K562 (cell line): Measurements from ENCODE around the gene ABCB4. TPM values are rescaled to one million over a fixed set of nuclear protein-coding genes. Genes with fewer than 3 reads are reported as not detected.

Experiments
- C11orf30 ChIP-seq: fragments of 450-650 bp; IDR thresholded peaks from 2 replicates; pipeline ENCODE4 v1.6.1; 2016; ENCODE audit warnings: low read depth, mild to moderate bottlenecking
- CTCF ChIP-seq, 3 experiments: IDR thresholded peaks in 2 of 3; conservative IDR thresholded peaks in 1 of 3; 2 replicates each; pipeline ENCODE4 v1.5.1; 2011 to 2012; ENCODE audit warnings: low read length in 3 of 3, mild to moderate bottlenecking in 3 of 3, control low read depth in 2 of 3, improper control_type of control experiment in 1 of 3, inconsistent platforms in 1 of 3, low read depth in 1 of 3, mixed read lengths in 1 of 3, moderate library complexity in 1 of 3; ENCODE audit not compliant: insufficient read depth in 2 of 3
- EHMT2 ChIP-seq: fragments of 450-650 bp; IDR thresholded peaks from 2 replicates; pipeline ENCODE4 v1.6.1; 2018; ENCODE audit warnings: antibody characterized with exemption
- FOXA3 ChIP-seq, 2 experiments: fragments of 450-650 bp in 1 of 2; sonication (generic) in 1 of 2; formaldehyde crosslinking; IDR thresholded peaks in 1 of 2; conservative IDR thresholded peaks in 1 of 2; 2 replicates each; pipeline versions ENCODE4 v1.4.0 to v1.8.0; 2020 to 2022; ENCODE audit warnings: mild to moderate bottlenecking in 2 of 2, missing genetic modification reagents in 1 of 2
- FOXK2 ChIP-seq, 2 experiments: fragments of 450-650 bp; IDR thresholded peaks in 1 of 2; conservative IDR thresholded peaks in 1 of 2; 2 replicates each; pipeline ENCODE4 v1.6.1; 2016; ENCODE audit warnings: low read depth in 2 of 2, mild to moderate bottlenecking in 1 of 2
- HBP1 ChIP-seq: fragments of 450-650 bp; formaldehyde crosslinking; IDR thresholded peaks from 2 replicates; pipeline ENCODE4 v1.4.0; 2022; ENCODE audit warnings: missing genetic modification characterization
- JUND ChIP-seq, 2 experiments: IDR thresholded peaks; 2 replicates in 1 of 2; 3 replicates in 1 of 2; pipeline ENCODE4 v1.6.1; 2011; ENCODE audit warnings: borderline replicate concordance in 2 of 2, low read depth in 2 of 2, low read length in 2 of 2, improper control_type of control experiment in 1 of 2, missing biosample characterization in 1 of 2, missing genetic modification characterization in 1 of 2, missing genetic modification reagents in 1 of 2
- NFE2 ChIP-seq: IDR thresholded peaks from 2 replicates; pipeline ENCODE4 v1.6.1; 2014; ENCODE audit warnings: antibody characterized with exemption, low read depth
- PBX2 ChIP-seq, 2 experiments: IDR thresholded peaks in 1 of 2; conservative IDR thresholded peaks in 1 of 2; 2 replicates each; pipeline ENCODE4 v1.6.1; 2016; ENCODE audit warnings: low read depth in 2 of 2, mild to moderate bottlenecking in 1 of 2, missing compliant biosample characterization in 1 of 2, missing genetic modification characterization in 1 of 2, moderate library complexity in 1 of 2
- RCOR1 ChIP-seq, 2 experiments: IDR thresholded peaks; 2 replicates each; pipeline ENCODE4 v1.6.1; 2012; ENCODE audit warnings: low read depth in 2 of 2, low read length in 2 of 2, borderline replicate concordance in 1 of 2, improper control_type of control experiment in 1 of 2
- RFX1 ChIP-seq: fragments of 450-650 bp; IDR thresholded peaks from 2 replicates; pipeline ENCODE4 v1.6.1; 2016; ENCODE audit warnings: mild to moderate bottlenecking, moderate library complexity
- TAF7 ChIP-seq: fragments of 450-650 bp; IDR thresholded peaks from 2 replicates; pipeline ENCODE4 v1.6.1; 2016; ENCODE audit warnings: missing genetic modification characterization, missing compliant biosample characterization
- ZNF316 ChIP-seq: fragments of 450-650 bp; IDR thresholded peaks from 2 replicates; pipeline ENCODE4 v1.6.1; 2016
- ZNF668 ChIP-seq: fragments of 250-450 bp; sonication (Bioruptor Pico); IDR thresholded peaks from 2 replicates; pipeline ENCODE4 v1.8.0; 2022; ENCODE audit warnings: mild to moderate bottlenecking, inconsistent platforms
- ZZZ3 ChIP-seq: fragments of 450-650 bp; IDR thresholded peaks from 2 replicates; pipeline ENCODE4 v1.6.1; 2016; ENCODE audit warnings: antibody characterized with exemption, mild to moderate bottlenecking, moderate library complexity
- polyA plus RNA-seq, 8 experiments: library from polyadenylated mRNA; depleted of rRNA in 4 of 8; stranded (reverse) in 5 of 8; unstranded in 3 of 8; fragments of >200 nt; fragmentation: Nextera tagmentation in 2 of 8; fragmentation: Illumina TruSeq in 1 of 8; extraction: Ambion mirVana in 2 of 8; extraction: Trizol in 1 of 8; gene quantifications; 2 replicates each; pipeline versions ENCODE4 v1.2.1 to v1.2.3, GENCODE V29; 2011 to 2014; ENCODE audit warnings: inconsistent platforms in 1 of 8, missing spikeins in 1 of 8
- total RNA-seq, 7 experiments: library from RNA; depleted of rRNA in 6 of 7; stranded (reverse); fragments of >200 nt in 6 of 7; fragmentation: Illumina TruSeq in 2 of 7; extraction: Trizol in 2 of 7; gene quantifications; 2 replicates each; pipeline versions ENCODE4 v1.2.1 to v1.2.3, GENCODE V29; 2011 to 2021; ENCODE audit warnings: low replicate concordance in 1 of 7
- TF ChIP-seq, protein P1 (sequence below): fragments of 450-650 bp; IDR thresholded peaks from 2 replicates; pipeline ENCODE4 v1.6.1; 2016
- TF ChIP-seq, protein P2 (sequence below): fragments of 250-450 bp; sonication (Bioruptor Pico); IDR thresholded peaks from 2 replicates; pipeline ENCODE4 v1.4.0; 2020; ENCODE audit warnings: borderline replicate concordance

ABCB4 gene
- total and polyA plus RNA-seq, 9 of the 15 experiments (the other 6 are each of a cell fraction or from before 2014, with no cell fraction given), result 0.06 to 0.73 (median 0.40) TPM

DNA sequence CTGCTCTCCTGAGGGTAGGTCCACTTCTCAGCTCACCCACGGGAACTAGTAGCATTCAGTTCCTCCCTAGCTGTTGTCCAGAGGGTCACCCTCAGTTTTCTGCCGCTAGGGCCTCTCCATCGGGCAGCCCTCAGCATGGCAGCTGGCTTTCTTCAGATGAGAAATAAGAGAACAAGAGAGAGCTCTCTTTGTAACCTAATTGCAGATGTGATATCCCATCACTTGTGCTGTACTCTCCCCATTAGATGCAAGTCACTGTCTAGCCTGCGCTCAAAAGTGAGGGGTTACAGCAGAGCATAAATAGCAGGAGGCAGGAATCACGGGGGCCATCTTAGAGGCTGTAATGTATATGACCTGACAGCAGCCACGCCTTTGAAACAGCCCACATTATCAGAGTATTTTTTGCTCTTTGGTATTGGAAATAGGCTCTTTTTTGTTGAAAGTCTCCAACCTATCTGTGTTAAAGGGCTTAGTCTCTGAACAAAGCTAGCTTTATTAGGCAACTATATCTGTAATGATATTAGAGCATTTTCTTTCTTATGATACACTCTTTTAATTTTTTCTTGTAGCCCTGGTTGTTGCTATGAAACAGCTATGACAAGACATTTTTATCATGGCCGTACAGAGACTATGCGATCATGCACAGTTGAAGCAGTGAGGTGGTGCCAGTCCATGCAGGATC, 84.3 kb downstream of the ABCB4 start (continued):
- TF ChIP-seq HBP1 (CRISPR knock-in tag) (no peak), ZNF316 (peak; percentile 84), EHMT2 (peak; percentile 54; the same call in 1 of the 2 replicates), FOXA3 (CRISPR knock-in tag; conservative IDR thresholded peaks at IDR 0.05 in 1 of 2, IDR thresholded peaks at IDR 0.05 in 1 of 2) (no peak), ZZZ3 (no peak), ZNF668 (no peak), RFX1 (peak; percentile 79), C11orf30 (peak; percentile 82), FOXK2 (conservative IDR thresholded peaks at IDR 0.05 in 1 of 2, IDR thresholded peaks at IDR 0.05 in 1 of 2; ENCODE audit: low read depth in 2 of 2) (peak in 1 of 2 experiments; percentile 41; a peak in 1 of 4 replicates), JUND (IDR thresholded peaks at IDR 0.05; ENCODE audit: borderline replicate concordance, low read depth, low read length) (no peak), JUND (tag; IDR thresholded peaks at IDR 0.05; ENCODE audit: borderline replicate concordance, low read depth, low read length) (peak; percentile 51; the same call in 1 of the 3 replicates), CTCF (IDR thresholded peaks at IDR 0.05 in 2 of 3, conservative IDR thresholded peaks at IDR 0.05 in 1 of 3; ENCODE audit: insufficient read depth in 2 of 3, low read depth in 1 of 3, low read length in 3 of 3) (peak in 2 of 3 experiments; percentile 12 to 43; a peak in 3 of 6 replicates), PBX2 (CRISPR knock-in tag; IDR thresholded peaks at IDR 0.05; ENCODE audit: low read depth) (no peak), PBX2 (tag; conservative IDR thresholded peaks at IDR 0.05; ENCODE audit: low read depth) (peak; percentile 64), TAF7 (tag) (no peak), RCOR1 (IDR thresholded peaks at IDR 0.05; ENCODE audit: borderline replicate concordance in 1 of 2, low read depth in 2 of 2, low read length in 2 of 2) (0 out of 4 replicates have a peak, but pooled peaks of 1 of the 2 experiments have one; percentile 16), NFE2 (peak; percentile 86)
- TF ChIP-seq, protein P1, sequence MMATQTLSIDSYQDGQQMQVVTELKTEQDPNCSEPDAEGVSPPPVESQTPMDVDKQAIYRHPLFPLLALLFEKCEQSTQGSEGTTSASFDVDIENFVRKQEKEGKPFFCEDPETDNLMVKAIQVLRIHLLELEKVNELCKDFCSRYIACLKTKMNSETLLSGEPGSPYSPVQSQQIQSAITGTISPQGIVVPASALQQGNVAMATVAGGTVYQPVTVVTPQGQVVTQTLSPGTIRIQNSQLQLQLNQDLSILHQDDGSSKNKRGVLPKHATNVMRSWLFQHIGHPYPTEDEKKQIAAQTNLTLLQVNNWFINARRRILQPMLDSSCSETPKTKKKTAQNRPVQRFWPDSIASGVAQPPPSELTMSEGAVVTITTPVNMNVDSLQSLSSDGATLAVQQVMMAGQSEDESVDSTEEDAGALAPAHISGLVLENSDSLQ, result peak; percentile 81
- TF ChIP-seq, protein P2, sequence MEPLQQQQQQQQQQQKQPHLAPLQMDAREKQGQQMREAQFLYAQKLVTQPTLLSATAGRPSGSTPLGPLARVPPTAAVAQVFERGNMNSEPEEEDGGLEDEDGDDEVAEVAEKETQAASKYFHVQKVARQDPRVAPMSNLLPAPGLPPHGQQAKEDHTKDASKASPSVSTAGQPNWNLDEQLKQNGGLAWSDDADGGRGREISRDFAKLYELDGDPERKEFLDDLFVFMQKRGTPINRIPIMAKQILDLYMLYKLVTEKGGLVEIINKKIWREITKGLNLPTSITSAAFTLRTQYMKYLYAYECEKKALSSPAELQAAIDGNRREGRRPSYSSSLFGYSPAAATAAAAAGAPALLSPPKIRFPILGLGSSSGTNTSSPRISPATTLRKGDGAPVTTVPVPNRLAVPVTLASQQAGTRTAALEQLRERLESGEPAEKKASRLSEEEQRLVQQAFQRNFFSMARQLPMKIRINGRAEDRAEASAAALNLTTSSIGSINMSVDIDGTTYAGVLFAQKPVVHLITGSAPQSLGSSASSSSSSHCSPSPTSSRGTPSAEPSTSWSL (CRISPR knock-in tag), result no peak
